ENCODE results near the gene ZNF274. TPM values are rescaled to one million over a fixed set of nuclear protein-coding genes. Genes with fewer than 3 reads are reported as not detected.
A peak's percentile ranks its signal among the peaks of the same experiment; 100 is the strongest.

ZNF274 gene
- total and polyA plus RNA-seq, 9 of the 15 experiments (the other 6 are each of a cell fraction or from before 2014, with no cell fraction given), result 5.2 to 37.0 (median 28.1) TPM

- TF ChIP-seq FIP1L1 (IDR thresholded peaks at IDR 0.05; ENCODE audit: low read depth, low read length, poor library complexity, severe bottlenecking), result peak; percentile 95
- no peak for TF ChIP-seq TGIF2 (CRISPR knock-in tag; IDR thresholded peaks at IDR 0.05)
- TF ChIP-seq GATA2 (CRISPR knock-in tag; IDR thresholded peaks at IDR 0.05), result no peak
- TF ChIP-seq, protein P1, sequence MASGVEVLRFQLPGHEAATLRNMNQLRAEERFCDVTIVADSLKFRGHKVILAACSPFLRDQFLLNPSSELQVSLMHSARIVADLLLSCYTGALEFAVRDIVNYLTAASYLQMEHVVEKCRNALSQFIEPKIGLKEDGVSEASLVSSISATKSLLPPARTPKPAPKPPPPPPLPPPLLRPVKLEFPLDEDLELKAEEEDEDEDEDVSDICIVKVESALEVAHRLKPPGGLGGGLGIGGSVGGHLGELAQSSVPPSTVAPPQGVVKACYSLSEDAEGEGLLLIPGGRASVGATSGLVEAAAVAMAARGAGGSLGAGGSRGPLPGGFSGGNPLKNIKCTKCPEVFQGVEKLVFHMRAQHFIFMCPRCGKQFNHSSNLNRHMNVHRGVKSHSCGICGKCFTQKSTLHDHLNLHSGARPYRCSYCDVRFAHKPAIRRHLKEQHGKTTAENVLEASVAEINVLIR (CRISPR knock-in tag; IDR thresholded peaks at IDR 0.05), result peak; percentile 59; the same call in 1 of the 2 replicates
- no peak for TF ChIP-seq MEF2A (IDR thresholded peaks at IDR 0.05; ENCODE audit: control insufficient read depth, low read depth, low read length)
- peak; percentile 53; the same call in 1 of the 2 replicates for TF ChIP-seq ZNF830 (CRISPR knock-in tag; IDR thresholded peaks at IDR 0.05)
- TF ChIP-seq PHTF2 (CRISPR knock-in tag; IDR thresholded peaks at IDR 0.05), result no peak
- TF ChIP-seq ARID2 (IDR thresholded peaks at IDR 0.05), result no peak
- peak; percentile 24 for TF ChIP-seq FOS (IDR thresholded peaks at IDR 0.05; ENCODE audit: extremely low read depth, insufficient read length)
- peak; percentile 69 for TF ChIP-seq KLF16 (IDR thresholded peaks at IDR 0.05)
- TF ChIP-seq, protein P2, sequence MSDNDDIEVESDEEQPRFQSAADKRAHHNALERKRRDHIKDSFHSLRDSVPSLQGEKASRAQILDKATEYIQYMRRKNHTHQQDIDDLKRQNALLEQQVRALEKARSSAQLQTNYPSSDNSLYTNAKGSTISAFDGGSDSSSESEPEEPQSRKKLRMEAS (CRISPR knock-in tag; IDR thresholded peaks at IDR 0.05), result peak; percentile 90
- TF ChIP-seq, protein P3, sequence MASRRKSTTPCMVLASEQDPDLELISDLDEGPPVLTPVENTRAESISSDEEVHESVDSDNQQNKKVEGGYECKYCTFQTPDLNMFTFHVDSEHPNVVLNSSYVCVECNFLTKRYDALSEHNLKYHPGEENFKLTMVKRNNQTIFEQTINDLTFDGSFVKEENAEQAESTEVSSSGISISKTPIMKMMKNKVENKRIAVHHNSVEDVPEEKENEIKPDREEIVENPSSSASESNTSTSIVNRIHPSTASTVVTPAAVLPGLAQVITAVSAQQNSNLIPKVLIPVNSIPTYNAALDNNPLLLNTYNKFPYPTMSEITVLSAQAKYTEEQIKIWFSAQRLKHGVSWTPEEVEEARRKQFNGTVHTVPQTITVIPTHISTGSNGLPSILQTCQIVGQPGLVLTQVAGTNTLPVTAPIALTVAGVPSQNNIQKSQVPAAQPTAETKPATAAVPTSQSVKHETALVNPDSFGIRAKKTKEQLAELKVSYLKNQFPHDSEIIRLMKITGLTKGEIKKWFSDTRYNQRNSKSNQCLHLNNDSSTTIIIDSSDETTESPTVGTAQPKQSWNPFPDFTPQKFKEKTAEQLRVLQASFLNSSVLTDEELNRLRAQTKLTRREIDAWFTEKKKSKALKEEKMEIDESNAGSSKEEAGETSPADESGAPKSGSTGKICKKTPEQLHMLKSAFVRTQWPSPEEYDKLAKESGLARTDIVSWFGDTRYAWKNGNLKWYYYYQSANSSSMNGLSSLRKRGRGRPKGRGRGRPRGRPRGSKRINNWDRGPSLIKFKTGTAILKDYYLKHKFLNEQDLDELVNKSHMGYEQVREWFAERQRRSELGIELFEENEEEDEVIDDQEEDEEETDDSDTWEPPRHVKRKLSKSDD (conservative IDR thresholded peaks at IDR 0.05; ENCODE audit: low read length), result 0 out of 2 replicates have a peak, but pooled peaks have one; percentile 68
- TF ChIP-seq, protein P4, sequence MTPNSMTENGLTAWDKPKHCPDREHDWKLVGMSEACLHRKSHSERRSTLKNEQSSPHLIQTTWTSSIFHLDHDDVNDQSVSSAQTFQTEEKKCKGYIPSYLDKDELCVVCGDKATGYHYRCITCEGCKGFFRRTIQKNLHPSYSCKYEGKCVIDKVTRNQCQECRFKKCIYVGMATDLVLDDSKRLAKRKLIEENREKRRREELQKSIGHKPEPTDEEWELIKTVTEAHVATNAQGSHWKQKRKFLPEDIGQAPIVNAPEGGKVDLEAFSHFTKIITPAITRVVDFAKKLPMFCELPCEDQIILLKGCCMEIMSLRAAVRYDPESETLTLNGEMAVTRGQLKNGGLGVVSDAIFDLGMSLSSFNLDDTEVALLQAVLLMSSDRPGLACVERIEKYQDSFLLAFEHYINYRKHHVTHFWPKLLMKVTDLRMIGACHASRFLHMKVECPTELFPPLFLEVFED (CRISPR knock-in tag; conservative IDR thresholded peaks at IDR 0.05), result peak; percentile 84
- TF ChIP-seq ZBTB8A (IDR thresholded peaks at IDR 0.05; ENCODE audit: partially characterized antibody), result no peak
- TF ChIP-seq MYBL2 (IDR thresholded peaks at IDR 0.05; ENCODE audit: low read depth), result no peak
- no peak for TF ChIP-seq MYBL2 (CRISPR knock-in tag; IDR thresholded peaks at IDR 0.05; ENCODE audit: borderline replicate concordance)
- TF ChIP-seq, protein P5, sequence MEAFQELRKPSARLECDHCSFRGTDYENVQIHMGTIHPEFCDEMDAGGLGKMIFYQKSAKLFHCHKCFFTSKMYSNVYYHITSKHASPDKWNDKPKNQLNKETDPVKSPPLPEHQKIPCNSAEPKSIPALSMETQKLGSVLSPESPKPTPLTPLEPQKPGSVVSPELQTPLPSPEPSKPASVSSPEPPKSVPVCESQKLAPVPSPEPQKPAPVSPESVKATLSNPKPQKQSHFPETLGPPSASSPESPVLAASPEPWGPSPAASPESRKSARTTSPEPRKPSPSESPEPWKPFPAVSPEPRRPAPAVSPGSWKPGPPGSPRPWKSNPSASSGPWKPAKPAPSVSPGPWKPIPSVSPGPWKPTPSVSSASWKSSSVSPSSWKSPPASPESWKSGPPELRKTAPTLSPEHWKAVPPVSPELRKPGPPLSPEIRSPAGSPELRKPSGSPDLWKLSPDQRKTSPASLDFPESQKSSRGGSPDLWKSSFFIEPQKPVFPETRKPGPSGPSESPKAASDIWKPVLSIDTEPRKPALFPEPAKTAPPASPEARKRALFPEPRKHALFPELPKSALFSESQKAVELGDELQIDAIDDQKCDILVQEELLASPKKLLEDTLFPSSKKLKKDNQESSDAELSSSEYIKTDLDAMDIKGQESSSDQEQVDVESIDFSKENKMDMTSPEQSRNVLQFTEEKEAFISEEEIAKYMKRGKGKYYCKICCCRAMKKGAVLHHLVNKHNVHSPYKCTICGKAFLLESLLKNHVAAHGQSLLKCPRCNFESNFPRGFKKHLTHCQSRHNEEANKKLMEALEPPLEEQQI (IDR thresholded peaks at IDR 0.05), result no peak
- TF ChIP-seq ZNF224 (CRISPR knock-in tag; IDR thresholded peaks at IDR 0.05), result no peak
Measured at GRCh38 chr19:58182989-58183816, at the start of gene ZNF274 (continued).
